MM.1S (cell line): Measurements from ENCODE around the gene COBL.

ENCODE experiments used
- DNase-seq: peaks from one replicate; pipeline ENCODE4 v3.0.0-alpha.2; 2015
- H2AFZ ChIP-seq: fragments of 300-600 bp; sonication (generic); 2 replicates; pipeline ENCODE4 v1.6.0; 2016; ENCODE audit warnings: antibody characterized with exemption, low read length
- H3F3A ChIP-seq: fragments of 300-600 bp; sonication (generic); 2 replicates; pipeline ENCODE4 v1.6.1; 2016; ENCODE audit warnings: mild to moderate bottlenecking, antibody characterized with exemption, low read length, moderate library complexity, mixed read lengths; ENCODE audit not compliant: insufficient read depth
- H3K27ac ChIP-seq: fragments of 300-600 bp; sonication (generic); 2 replicates; pipeline ENCODE4 v1.5.1; 2016; ENCODE audit warnings: mild to moderate bottlenecking, low read length
- H3K27me3 ChIP-seq: fragments of 300-600 bp; sonication (generic); replicated peaks from 2 replicates; pipeline ENCODE4 v1.6.0; 2016; ENCODE audit warnings: low read length; ENCODE audit not compliant: insufficient read depth
- H3K36me3 ChIP-seq: fragments of 300-600 bp; sonication (generic); replicated peaks from 2 replicates; pipeline ENCODE4 v1.6.1; 2016; ENCODE audit warnings: mild to moderate bottlenecking, low read length, mixed read lengths; ENCODE audit not compliant: insufficient read depth
- H3K4me1 ChIP-seq: fragments of 300-600 bp; sonication (generic); 2 replicates; pipeline ENCODE4 v1.6.1; 2016; ENCODE audit warnings: low read length, mixed read lengths
- H3K4me2 ChIP-seq: fragments of 300-600 bp; sonication (generic); 2 replicates; pipeline ENCODE4 v1.6.0; 2016; ENCODE audit warnings: low read depth, low read length
- H3K4me3 ChIP-seq: fragments of 300-600 bp; sonication (generic); 2 replicates; pipeline ENCODE4 v1.5.1; 2016; ENCODE audit warnings: low read length, mixed read lengths
- H3K79me2 ChIP-seq: fragments of 300-600 bp; sonication (generic); 2 replicates; pipeline ENCODE4 v1.6.1; 2016; ENCODE audit warnings: mixed run types, low read length, mixed read lengths
- H3K9ac ChIP-seq: fragments of 300-600 bp; sonication (generic); 2 replicates; pipeline ENCODE4 v1.6.1; 2016; ENCODE audit warnings: low read length, mixed read lengths
- H3K9me2 ChIP-seq: fragments of 300-600 bp; sonication (generic); replicated peaks from 2 replicates; pipeline ENCODE4 v1.6.1; 2016; ENCODE audit warnings: mild to moderate bottlenecking, low read length, mixed read lengths; ENCODE audit not compliant: insufficient read depth
- H3K9me3 ChIP-seq: fragments of 300-600 bp; sonication (generic); replicated peaks from 2 replicates; pipeline ENCODE4 v1.6.1; 2016; ENCODE audit warnings: mild to moderate bottlenecking, low read length, mixed read lengths; ENCODE audit not compliant: insufficient read depth
- H4K20me1 ChIP-seq: fragments of 300-600 bp; sonication (generic); 2 replicates; pipeline ENCODE4 v1.6.1; 2016; ENCODE audit warnings: mild to moderate bottlenecking, low read length, moderate library complexity, mixed read lengths; ENCODE audit not compliant: insufficient read depth
- EZH2 ChIP-seq: fragments of 300-600 bp; sonication (generic); optimal IDR thresholded peaks from 2 replicates; pipeline ENCODE3; 2017; ENCODE audit warnings: low read depth, mild to moderate bottlenecking, antibody characterized with exemption, low read length, mixed read lengths
- EZH2phosphoT487 ChIP-seq: fragments of 300-600 bp; sonication (generic); IDR thresholded peaks from 2 replicates; pipeline ENCODE4 v1.6.1; 2018; ENCODE audit warnings: antibody characterized with exemption, low read length
- TF ChIP-seq, protein P1 (sequence below): fragments of 300-600 bp; sonication (generic); IDR thresholded peaks from 2 replicates; pipeline ENCODE4 v1.5.1; 2016; ENCODE audit warnings: antibody characterized with exemption, low read length, mixed read lengths

Gene COBL

DNA sequence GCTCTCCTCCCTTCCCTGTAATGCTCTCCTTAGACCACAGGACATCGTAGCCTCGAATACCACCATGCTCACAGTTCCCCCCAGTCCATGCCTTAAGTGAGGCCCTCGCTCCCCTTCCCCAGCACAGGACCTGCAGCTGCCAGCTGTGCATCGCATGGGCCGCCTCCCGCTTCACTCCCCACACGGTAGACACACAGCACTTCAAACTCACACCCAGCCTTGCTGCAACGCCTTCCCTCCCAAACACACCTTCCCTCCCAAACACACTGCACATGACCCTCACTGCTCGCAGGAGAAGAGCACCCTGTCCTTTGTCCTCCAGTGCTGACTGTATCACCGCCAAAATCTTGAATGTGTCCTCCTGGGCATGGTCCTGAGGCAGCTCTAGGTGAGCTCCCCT, 42.6 kb downstream of the COBL start:
- H3K27me3 ChIP-seq: no peaks in the 10 kb centered on the region
- no peaks in the 10 kb centered on the region for H3F3A ChIP-seq
- no peaks in the 10 kb centered on the region for H3K9me2 ChIP-seq
- H2AFZ ChIP-seq: no peak overlapping the region
- no peak overlapping the region for H3K4me3 ChIP-seq
- H3K4me1 ChIP-seq: 0 out of 2 replicates have a peak, but pooled peaks cover 7% of the 10 kb centered on the region
- no peaks in the 10 kb centered on the region; the same call in 1 of the 2 replicates for H3K9me3 ChIP-seq
- TF ChIP-seq, protein P1, sequence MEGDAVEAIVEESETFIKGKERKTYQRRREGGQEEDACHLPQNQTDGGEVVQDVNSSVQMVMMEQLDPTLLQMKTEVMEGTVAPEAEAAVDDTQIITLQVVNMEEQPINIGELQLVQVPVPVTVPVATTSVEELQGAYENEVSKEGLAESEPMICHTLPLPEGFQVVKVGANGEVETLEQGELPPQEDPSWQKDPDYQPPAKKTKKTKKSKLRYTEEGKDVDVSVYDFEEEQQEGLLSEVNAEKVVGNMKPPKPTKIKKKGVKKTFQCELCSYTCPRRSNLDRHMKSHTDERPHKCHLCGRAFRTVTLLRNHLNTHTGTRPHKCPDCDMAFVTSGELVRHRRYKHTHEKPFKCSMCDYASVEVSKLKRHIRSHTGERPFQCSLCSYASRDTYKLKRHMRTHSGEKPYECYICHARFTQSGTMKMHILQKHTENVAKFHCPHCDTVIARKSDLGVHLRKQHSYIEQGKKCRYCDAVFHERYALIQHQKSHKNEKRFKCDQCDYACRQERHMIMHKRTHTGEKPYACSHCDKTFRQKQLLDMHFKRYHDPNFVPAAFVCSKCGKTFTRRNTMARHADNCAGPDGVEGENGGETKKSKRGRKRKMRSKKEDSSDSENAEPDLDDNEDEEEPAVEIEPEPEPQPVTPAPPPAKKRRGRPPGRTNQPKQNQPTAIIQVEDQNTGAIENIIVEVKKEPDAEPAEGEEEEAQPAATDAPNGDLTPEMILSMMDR: no peak
- TF ChIP-seq EZH2phosphoT487 (no peak), EZH2 (no peak)
- no peak for DNase-seq
- no peak overlapping the region for H3K9ac ChIP-seq
- H3K79me2 ChIP-seq: no peaks in the 10 kb centered on the region
- no peak overlapping the region for H3K4me2 ChIP-seq
- no peaks in the 10 kb centered on the region for H3K36me3 ChIP-seq
- no peak overlapping the region for H3K27ac ChIP-seq
- no peaks in the 10 kb centered on the region for H4K20me1 ChIP-seq

DNA sequence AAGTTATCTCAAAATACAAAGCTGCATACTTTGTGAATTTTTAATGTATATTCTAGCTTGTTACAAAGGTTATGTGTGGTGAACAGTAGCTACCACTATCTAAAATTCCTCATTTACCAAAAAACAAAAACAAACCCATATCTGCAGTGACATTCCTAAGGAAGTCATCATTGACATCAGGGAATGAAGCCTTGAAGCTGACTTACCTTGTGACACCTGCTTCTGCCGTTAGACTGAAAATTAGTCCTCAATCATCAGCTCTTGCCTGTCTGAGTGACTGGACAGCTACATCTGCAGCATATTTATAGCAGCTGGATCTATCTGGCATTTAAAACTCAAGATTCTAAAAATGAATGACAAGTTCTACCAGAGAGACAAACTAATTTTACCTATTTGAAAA, 43.2 kb downstream of the COBL start:
- H3K9me2 ChIP-seq: no peaks in the 10 kb centered on the region
- H3F3A ChIP-seq: no peaks in the 10 kb centered on the region
- no peak overlapping the region for H3K4me2 ChIP-seq
- H3K79me2 ChIP-seq: no peaks in the 10 kb centered on the region
- no peak for DNase-seq
- no peaks in the 10 kb centered on the region for H4K20me1 ChIP-seq
- no peaks in the 10 kb centered on the region for H3K27me3 ChIP-seq
- H3K9me3 ChIP-seq: no peaks in the 10 kb centered on the region; the same call in 1 of the 2 replicates
- no peak overlapping the region for H3K27ac ChIP-seq
- no peaks in the 10 kb centered on the region for H3K36me3 ChIP-seq
- H3K4me3 ChIP-seq: no peak overlapping the region
- H3K9ac ChIP-seq: no peak overlapping the region
- H2AFZ ChIP-seq: no peak overlapping the region
- H3K4me1 ChIP-seq: 0 out of 2 replicates have a peak, but pooled peaks cover 7% of the 10 kb centered on the region
- TF ChIP-seq EZH2: no peak
- TF ChIP-seq, protein P1: no peak
- no peak for TF ChIP-seq EZH2phosphoT487

DNA sequence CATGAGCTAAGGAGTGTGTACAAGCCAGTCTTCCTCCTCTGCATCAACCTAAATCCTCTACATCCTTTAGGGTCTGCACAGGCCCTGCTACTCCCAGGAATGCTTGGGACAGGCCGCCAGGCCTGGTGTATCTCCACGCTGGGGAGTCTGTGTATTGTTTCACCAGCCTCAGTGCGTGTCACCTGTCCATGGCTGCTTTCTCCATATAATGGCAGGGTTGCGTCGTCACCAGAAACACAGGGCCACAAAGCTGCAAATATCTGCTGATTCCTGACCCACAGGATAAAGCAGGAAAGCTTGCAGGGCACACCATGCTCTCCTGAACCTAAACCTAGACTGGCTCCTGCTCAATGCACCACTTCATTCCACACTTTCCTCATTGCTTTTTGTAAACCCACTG, 45.6 kb downstream of the COBL start:
- no peaks in the 10 kb centered on the region; the same call in 1 of the 2 replicates for H3K9me3 ChIP-seq
- H3K79me2 ChIP-seq: no peaks in the 10 kb centered on the region
- H3K36me3 ChIP-seq: no peaks in the 10 kb centered on the region

More for the DNA sequence above, 45.6 kb downstream of the COBL start:
- Histone ChIP-seq H4K20me1 (no peaks in the 10 kb centered on the region), H3F3A (no peaks in the 10 kb centered on the region), H3K27me3 (no peaks in the 10 kb centered on the region), H3K4me1 (0 out of 2 replicates have a peak, but pooled peaks cover 7% of the 10 kb centered on the region), H3K4me3 (no peak overlapping the region), H3K9me2 (no peaks in the 10 kb centered on the region), H2AFZ (no peak overlapping the region), H3K27ac (no peak overlapping the region), H3K4me2 (no peak overlapping the region), H3K9ac (no peak overlapping the region)
- no peak for DNase-seq
- TF ChIP-seq EZH2 (no peak), EZH2phosphoT487 (no peak)
- TF ChIP-seq, protein P1: no peak
